ENCODE measurements around the gene TMEM232. TPM values are rescaled to one million over a fixed set of nuclear protein-coding genes. Genes with fewer than 3 reads are reported as not detected.

Gene TMEM232
- total and polyA plus RNA-seq, 2 of the 4 experiments (the other 2 are of a cell fraction), result 0.17 to 0.36 TPM

GRCh38 chr5:110738812-110739651 lies 12.6 kb upstream of the TMEM232 start, which contains the start of gene SLC25A46 (continued):
- TF ChIP-seq CEBPB (IDR thresholded peaks at IDR 0.05; ENCODE audit: low read depth, low read length) (no peak), FOS (IDR thresholded peaks at IDR 0.05; ENCODE audit: low read depth, low read length) (0 out of 2 replicates have a peak, but pooled peaks have one; percentile 7), MXI1 (IDR thresholded peaks at IDR 0.05; ENCODE audit: borderline replicate concordance, low read depth, low read length) (peak; percentile 74)

GRCh38 chr5:110738503-110738811 lies 12.0 kb upstream of the TMEM232 start:
- no peaks in the 10 kb centered on the region for H3K9me1 ChIP-seq (ENCODE audit: insufficient read depth, low read length)
- POLR2A ChIA-PET (ENCODE audit: unreplicated experiment), result interaction anchor here (0.6 kb wide), 1 partner anchor 385 kb away, joined by 4 read pairs; no protein-coding TSS in a partner anchor
- peak overlapping the region; percentile 58; the same call in 1 of the 3 replicates for H2BK15ac ChIP-seq (ENCODE audit: low read depth, low read length)
- no peaks in the 10 kb centered on the region for H3K27me3 ChIP-seq (ENCODE audit: control insufficient read depth, insufficient read depth, low read length)
- dilution Hi-C loops (cut with HindIII; ENCODE audit: low sequenced_read_pairs, unreplicated experiment), result no loop called here
- ATAC-seq (ENCODE audit: low read depth), result peak; percentile 70
- intact Hi-C loops (cut with micrococcal nuclease), result loop anchor here (10.0 kb wide), 1 partner anchor 1054 kb away; the partner anchor contains the start of gene MAN2A1
- H2AK9ac ChIP-seq (replicated peaks; ENCODE audit: low read depth, low read length, poor library complexity), result peak overlapping the region; percentile 45
- no peak for TF ChIP-seq NFE2L2 (IDR thresholded peaks at IDR 0.05; ENCODE audit: low read depth, low read length)
- TF ChIP-seq MAFK (IDR thresholded peaks at IDR 0.05; ENCODE audit: low read depth, low read length), result no peak
- no peak for TF ChIP-seq BHLHE40 (IDR thresholded peaks at IDR 0.05; ENCODE audit: low read depth, low read length)
- no peak for TF ChIP-seq ELK1 (IDR thresholded peaks at IDR 0.05; ENCODE audit: borderline replicate concordance, low read depth, low read length)
- TF ChIP-seq MAZ (IDR thresholded peaks at IDR 0.05; ENCODE audit: borderline replicate concordance, low read depth, low read length), result no peak
- TF ChIP-seq CEBPB (IDR thresholded peaks at IDR 0.05; ENCODE audit: low read depth, low read length), result no peak
- TF ChIP-seq CTCF (conservative IDR thresholded peaks at IDR 0.05; ENCODE audit: low read depth, low read length), result no peak
- H3K9me3 ChIP-seq (ENCODE audit: control insufficient read depth, insufficient read depth, low read length), result no peaks in the 10 kb centered on the region
- peak overlapping the region; percentile 79 for H4K5ac ChIP-seq (ENCODE audit: low read depth, low read length)
- peaks cover 13 to 20% of the 10 kb centered on the region in 2 experiments; a peak in 3 of 4 replicates for H3K79me1 ChIP-seq (ENCODE audit: low read depth in 1 of 2, low read length in 2 of 2)
- peak overlapping the region; percentile 82 for H3K4me2 ChIP-seq (ENCODE audit: low read depth, low read length)
- no peaks in the 10 kb centered on the region for H3K4me1 ChIP-seq (ENCODE audit: control insufficient read depth, insufficient read depth, low read length)
- DNase-seq, result no peak
- H2AFZ ChIP-seq (replicated peaks; ENCODE audit: low read length, poor library complexity), result peak overlapping the region; percentile 99
- peak overlapping the region; percentile 59 for H3K27ac ChIP-seq (ENCODE audit: insufficient read depth, low read length)
- no peak overlapping the region for H2AK5ac ChIP-seq (ENCODE audit: low read depth, low read length)
- H3K4ac ChIP-seq (ENCODE audit: low read depth, low read length), result peak overlapping the region; percentile 77
- H4K91ac ChIP-seq (ENCODE audit: insufficient read depth, low read depth, low read length), result peak overlapping the region; percentile 40
- H3K56ac ChIP-seq (ENCODE audit: extremely low read depth, insufficient read depth, low read length), result peak overlapping the region; percentile 76
- WGBS, 2 experiments (ENCODE audit: extremely low coverage in 2 of 2, insufficient read length in 1 of 2), result no CpG with 5 or more reads among the region's 14 CpGs
- H2BK120ac ChIP-seq (ENCODE audit: low read depth, low read length), result peak overlapping the region; percentile 37
- peak overlapping the region; percentile 68 for H3K4me3 ChIP-seq (ENCODE audit: insufficient read depth, low read depth, low read length)
- 0 out of 2 replicates have a peak overlapping the region, but pooled peaks have one; percentile 10 for H3K18ac ChIP-seq (ENCODE audit: low read depth, low read length)
- H3K36me3 ChIP-seq (ENCODE audit: control insufficient read depth, insufficient read depth, low read length), result no peaks in the 10 kb centered on the region
- no peaks in the 10 kb centered on the region for H4K20me1 ChIP-seq (ENCODE audit: insufficient read depth, low read length)
- H4K8ac ChIP-seq (ENCODE audit: low read depth in 2 of 2, low read length in 2 of 2), result peak overlapping the region; percentile 74 to 99
- no peak overlapping the region for H2BK20ac ChIP-seq (ENCODE audit: low read depth, low read length)
- peak overlapping the region; percentile 77 for H3K14ac ChIP-seq (replicated peaks; ENCODE audit: low read depth, low read length)
- peak overlapping the region; percentile 37; the same call in 1 of the 2 replicates for H3K23ac ChIP-seq (ENCODE audit: low read depth, low read length)
- H3K9ac ChIP-seq (ENCODE audit: low read depth, low read length), result peak overlapping the region; percentile 73
- in situ Hi-C loops (cut with MboI; ENCODE audit: low sequenced_read_pairs), result no loop called here
- CTCF ChIA-PET, result no interaction called here
- no TSS peak for BruUV-seq (replicated peaks)
- peak overlapping the region; percentile 9 for H2BK5ac ChIP-seq (ENCODE audit: low read depth, low read length, poor library complexity, severe bottlenecking)
